HG02840 (cell line): ENCODE measurements around the gene ZBTB20.

Experiments used
- ATAC-seq: cut with Tn5 transposase; IDR thresholded peaks from one replicate; pipeline ENCODE4 v1.9.1; 2021; ENCODE audit warnings: mild to moderate bottlenecking, moderate library complexity, moderate number of reproducible peaks; ENCODE audit not compliant: unreplicated experiment, low FRiP score

Gene ZBTB20

DNA sequence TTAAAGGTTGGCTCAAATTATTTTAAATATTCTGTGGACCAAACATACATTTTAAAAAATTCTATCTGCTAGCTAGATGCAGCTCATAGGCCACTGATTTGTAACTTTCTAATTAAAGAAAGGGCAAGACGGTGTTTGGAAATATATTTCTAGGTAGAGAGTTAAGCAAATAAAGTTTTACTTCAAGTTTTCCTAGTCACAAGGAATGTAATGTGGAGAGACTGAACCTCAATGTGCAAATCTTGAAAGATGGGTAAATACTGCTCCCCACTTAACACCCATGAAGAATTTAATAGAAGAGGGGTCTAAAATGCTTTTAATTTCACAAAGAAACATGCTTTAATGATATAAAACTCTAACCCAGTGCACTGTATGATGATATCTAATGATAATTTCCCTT is 678.0 kb downstream of the ZBTB20 start:
- ATAC-seq, result no peak

DNA sequence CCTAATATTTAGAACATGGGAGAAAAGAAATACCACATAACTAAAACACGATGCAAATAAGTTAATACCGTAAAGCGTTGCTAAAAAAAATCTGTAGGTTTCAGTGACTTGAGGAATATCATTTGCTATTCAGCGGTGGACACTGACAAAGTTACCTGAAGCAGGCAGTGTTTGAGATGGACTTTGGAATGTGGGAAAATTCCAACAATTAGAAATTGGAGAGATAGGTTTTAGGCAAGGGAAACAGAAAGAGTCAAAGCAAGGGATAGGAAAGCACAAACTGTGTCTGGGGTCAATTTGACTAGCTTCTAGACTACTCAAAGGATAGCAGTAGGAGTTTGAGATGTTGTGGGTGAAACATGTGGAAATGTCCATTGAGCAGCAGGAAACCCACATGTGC is 680.3 kb downstream of the ZBTB20 start:
- no peak for ATAC-seq

DNA sequence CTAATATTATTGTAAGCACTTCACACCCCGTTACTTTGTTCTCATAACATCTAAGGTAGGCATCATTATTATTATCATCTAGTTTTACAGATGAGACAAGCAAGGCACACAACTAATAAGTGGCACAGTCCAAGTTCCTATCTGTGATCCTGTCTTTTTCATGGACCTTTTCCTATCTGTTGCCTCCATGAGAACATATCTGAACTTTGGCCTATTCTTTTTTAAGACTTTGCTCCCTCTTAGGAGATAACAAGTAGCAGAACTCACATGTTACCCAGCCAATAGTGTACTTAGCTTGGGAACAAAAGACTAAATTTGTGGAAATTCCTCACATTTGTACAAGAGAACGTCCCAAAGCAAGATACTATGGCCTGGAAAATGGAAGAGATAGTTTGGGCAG is 680.8 kb downstream of the ZBTB20 start:
- no peak for ATAC-seq

DNA sequence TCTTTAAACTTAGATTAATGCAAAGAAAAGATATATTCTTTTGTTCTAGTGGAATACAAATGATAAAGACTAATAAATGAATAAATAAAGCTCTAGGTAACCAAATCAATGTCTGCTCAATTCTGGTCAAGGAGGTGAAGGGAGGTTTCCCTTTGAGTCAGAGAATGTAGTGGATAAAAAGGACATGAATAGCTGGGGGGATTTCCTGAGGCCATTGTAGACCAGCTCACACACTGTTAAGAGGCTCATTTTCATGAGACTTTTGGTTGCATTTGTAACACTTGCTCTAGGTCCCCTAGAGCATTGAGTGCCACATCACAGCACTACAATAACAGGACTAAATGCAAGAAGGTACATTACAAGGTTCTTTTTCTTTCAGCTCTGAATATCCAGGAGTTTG is 682.5 kb downstream of the ZBTB20 start:
- ATAC-seq, result peak; percentile 96

DNA sequence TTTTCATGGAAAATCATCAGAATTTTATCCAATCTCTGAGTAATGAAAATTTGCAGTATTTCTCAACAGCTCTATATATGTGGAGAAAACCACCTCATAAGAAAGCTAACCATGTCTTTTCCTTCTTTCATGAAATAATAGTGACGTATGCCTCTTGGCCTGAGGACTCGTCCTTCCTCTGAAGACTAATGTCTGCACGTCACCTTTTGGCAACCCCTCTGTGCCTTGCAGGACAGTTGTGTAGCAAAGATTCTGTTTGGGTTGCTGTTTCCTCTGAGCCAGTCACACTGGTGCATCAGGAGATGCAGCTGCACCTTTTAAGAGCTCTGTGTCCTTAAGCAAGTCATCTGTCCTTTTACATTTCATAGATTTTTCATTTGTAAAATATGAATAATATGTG is 684.3 kb downstream of the ZBTB20 start:
- ATAC-seq, result no peak

DNA sequence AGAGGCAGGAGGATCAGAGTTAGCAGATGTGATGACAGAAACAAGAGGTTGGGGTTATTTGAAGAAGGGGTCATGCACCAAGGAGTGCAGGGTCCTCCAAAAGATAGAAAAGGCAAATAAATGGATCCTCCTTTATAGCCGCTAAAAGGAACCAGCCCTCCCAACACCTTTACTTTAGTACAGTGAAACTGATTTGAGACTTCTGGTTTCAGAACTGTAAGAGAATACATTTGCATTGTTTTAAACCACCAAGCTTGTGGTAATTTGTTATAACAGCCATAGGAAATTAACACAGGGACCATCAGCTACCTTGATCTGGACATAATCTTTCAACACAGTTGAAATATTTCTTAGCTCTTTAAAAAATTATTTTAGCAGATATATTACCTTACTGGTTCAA is 686.6 kb downstream of the ZBTB20 start:
- ATAC-seq, result no peak

DNA sequence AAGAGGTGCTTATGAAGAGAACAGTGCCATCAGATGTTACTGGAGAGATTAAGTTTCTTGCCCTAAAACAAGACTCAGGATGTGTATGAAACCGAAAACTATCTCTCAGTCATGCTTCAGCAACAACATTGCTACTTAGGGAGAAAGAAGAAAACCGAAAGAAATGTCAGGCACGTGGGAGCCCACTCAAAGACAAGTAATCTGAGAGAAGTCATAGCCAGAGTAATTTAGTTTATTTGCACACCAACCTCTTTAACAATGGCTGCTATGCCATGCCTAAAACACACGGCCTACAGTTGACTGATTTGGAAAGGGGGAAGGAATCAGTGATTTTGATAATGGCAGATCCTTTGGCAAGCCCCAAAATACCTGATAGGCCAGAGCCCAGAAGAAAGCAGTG is 690.3 kb downstream of the ZBTB20 start:
- peak; percentile 69 for ATAC-seq

DNA sequence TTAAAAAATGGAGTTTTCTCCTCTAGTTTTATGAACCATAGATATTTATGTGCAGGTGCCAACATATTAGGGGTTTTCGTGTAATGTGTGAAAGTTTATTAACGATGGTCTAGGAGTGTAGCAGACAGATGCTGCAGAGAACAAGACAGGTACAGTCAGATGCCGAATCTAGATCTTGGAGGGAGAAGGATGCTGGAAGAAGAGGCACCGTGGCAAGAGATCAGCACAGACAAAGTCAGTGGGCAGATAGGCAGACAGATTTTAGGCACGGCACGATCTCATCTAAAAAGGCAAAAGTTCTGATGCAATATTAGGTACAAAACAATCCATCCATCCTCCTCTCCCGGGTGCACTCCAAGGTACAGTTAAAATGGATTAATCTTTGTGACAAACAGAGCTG is 691.7 kb downstream of the ZBTB20 start:
- ATAC-seq, result no peak

DNA sequence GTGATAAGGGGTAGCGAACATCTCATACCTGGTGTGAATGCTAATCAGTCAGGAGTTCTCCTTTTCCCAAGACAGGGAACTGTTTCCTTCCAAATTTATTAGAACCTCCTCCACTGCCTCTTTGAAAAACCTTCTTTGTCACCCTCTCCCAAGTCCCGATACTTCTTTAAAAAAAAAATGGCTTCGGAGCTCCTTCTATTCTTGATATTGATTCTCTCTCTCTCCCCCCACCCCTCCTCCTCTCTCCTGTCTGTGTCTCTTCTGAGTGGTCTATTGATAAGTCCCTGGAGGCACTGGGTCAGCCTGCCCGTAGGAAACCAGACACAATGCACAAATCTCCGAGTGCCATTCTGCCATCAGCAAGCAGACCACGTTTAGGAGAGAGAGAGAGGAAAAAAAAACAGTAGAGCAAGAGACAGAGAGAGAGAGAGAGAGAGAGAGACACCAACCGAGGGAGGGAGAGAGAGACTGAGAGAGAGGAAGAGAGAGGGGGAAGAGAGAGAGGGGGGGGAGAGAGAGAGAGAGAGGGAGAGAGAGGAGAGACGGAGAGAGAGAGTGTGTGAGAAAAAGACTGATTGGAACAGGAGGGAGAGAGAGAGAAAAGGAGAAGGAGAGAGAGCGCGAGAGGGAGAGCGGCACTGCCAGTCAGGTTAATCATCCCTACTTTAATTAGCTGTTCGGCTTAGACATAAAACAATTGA is 692.4 kb downstream of the ZBTB20 start:
- no peak for ATAC-seq

DNA sequence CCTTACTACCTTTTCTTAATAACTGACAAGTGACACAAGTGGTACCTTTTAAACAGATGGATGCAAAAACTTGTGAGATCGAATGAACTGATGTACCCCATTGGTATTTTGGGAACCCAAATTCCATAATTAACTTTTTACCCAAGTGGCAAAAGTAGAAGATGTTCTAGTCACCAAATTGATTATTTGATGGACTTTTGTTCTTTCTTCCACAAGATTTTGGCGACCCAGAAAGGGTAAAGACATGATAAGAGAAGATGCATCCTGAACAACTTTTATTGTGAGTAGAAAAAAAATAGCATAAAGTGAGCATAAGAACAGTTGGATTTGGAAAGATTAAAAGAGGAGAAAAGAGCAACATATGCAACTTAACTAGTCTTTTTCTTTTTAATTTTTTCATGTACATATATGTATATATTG is 693.7 kb downstream of the ZBTB20 start:
- no peak for ATAC-seq

DNA sequence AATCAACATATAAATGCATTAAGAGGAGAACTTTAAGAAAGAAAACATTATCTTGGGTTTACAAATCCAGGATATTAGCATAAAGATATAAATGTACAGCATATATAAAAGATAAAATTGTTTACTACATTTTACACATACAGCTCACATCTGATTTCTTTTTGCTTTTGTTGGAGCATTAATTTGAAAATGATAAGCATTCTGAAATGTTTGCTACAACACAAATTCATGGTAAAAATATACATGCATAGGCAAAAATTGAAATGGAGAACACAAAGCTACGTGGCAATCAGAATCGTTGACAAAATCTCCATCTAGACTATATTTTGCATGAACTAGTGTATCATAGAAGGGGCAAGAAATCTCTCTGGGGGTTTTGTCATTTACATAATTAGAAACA is 694.2 kb downstream of the ZBTB20 start:
- ATAC-seq, result no peak

DNA sequence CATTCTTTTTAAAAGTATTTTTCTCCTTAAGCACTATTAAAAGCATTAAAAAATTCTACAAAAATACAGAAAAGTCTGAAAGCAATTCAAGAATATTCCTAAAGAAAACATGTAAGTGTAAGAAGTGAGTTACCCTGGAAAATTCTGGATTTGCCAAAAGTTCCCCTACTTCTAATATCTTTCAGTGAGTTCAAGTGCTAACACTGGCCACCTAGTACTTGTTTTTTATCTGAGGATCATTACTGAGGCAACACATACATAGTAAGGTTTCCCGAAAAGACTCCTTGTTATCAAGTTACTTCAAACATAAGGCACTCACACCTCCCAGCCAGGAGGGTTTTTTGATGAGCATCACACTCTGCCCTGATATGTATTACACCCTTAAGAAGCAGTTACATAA is 694.8 kb downstream of the ZBTB20 start:
- no peak for ATAC-seq

DNA sequence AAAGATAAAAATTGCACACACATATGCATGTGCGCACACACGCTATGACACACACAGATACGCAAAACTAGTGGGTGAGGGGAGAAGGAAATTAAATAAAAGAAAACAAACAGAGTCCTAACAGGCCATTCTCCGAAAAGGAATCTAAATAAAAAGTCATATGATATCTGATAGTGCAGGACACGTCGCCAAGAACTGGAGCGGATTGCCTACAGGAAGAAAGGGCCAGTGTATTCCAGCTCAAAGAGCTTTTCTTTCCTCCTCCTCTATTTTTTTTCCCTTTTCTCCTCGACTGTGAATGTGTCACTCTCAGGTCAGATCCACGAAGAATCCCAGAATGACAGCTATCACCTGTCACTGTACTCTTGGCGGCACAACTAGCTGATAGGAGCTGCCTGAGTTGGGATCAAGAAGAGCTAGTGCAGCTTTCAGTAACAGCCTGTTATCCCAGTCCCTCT is 695.5 kb downstream of the ZBTB20 start:
- no peak for ATAC-seq

DNA sequence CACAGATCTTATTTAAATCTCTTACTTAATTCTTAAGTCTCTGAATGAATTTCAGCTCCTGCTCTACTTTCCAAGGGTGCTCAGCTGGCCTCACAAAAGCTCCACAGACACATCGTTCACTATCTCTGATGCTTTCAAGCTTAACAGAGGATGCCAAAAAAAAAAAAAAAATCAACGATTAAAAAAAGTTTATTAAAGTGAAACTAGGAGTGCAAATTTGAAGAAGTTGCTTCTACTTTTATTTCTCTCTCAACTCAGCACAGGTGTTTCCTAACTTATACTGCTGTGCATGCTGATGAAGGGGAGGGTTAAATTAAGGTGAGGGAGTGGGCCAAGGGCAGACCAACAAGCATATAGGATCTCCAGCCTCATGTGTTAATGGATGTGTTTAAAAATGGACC is 696.0 kb downstream of the ZBTB20 start:
- ATAC-seq, result no peak

DNA sequence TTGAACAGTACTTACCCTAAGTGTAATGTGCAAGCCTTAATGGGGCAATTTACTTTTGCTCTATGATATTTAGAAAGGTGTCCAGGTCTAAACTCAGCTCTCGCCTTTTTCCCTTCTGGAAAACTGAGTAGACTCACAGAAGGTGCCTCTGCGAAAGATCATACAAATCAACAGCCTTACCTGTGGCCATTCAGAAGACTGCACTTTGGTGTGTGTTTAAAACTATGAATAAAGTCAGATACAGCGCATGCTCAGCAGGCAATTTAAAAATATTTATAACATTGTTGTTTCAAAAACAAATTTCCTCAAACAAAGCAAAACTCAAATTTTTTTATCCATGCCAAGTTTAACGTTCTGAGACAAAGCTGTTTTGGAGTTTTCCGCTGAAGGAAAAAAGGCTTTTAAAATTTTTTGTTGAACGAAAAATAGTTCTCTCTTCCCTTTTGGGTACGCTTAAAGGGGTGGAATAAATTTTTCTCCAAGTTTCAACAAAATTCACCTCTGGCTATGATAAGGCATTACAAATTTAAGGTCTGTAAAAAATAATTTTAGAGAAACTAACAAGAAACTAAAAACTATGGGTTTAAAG is 697.0 kb downstream of the ZBTB20 start:
- no peak for ATAC-seq

DNA sequence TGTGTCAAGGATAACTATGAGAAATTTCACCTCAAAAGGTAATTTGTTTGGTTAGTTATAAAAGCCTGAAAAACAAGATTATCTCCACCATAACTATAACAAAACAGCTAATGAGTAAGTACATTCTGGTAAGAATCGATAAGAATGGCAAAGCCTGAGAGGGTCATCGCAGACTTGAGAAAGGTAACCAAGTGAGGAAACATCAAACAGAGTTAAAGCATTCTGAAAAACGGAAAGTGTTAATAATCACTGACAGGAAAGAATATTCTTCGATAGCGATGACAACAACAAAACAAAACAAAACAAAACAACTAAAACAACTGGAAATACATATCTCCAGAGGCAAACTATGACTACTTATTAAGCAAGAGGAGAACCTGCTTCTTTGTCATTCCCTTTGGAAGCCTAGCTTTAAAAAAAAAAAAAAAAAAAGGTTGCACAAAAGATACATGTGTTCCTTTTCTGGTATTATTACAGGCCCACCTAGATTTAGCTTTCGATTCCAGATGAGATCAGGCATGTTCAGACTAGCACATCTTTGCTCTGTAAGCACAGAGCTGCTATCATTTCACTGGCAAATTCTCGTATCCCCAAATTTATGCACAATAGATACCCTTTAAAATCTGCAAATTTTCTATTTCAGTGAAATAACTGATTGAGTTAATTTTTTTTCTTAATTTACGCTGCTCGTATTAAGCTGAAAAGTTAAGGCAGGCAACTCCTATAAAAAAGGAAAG is 697.6 kb downstream of the ZBTB20 start:
- no peak for ATAC-seq

DNA sequence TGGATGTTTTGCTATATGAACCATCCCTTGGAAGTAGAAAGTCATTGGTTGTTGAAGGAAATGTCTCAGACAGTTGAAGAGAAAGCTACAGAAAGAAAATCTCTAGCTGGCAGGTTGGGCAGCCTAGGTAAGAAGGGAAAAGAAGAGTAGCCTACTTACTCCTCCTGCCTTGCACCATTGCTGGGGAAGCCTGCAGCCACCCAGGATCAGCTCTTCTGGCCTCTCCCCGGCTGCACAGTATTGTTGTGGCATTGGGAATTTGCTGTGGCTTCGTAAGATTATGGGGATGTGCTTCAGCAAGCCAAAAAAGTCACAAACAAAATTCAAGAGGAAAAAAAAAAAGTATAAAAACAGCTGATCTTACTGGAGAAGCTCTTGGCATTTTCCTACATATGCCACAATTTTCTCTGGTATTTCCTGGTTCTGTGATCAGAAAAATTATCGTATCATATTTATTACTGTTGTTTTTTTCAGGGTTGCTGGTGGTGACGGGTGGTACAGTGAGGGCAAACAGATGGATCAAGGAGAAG is 699.1 kb downstream of the ZBTB20 start:
- ATAC-seq, result no peak

DNA sequence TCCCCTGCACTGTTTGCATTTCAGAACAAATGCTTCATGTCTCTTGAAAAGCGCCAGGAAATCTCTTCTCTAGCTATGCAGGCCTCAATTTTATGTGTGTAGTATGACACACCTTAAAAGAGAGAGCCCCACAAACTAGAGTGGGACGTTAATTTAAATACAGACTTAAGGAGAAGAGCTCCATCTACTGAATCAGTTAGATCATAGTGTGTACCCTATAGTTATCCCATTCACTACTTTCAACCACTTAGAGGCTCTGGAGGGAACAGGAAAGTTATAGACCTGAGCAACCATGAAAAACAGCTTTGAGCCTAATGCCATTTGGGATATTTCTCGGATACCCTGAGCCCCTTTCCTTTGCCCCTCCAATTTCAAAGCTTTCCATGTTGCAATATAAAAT is 699.5 kb downstream of the ZBTB20 start:
- ATAC-seq, result no peak

DNA sequence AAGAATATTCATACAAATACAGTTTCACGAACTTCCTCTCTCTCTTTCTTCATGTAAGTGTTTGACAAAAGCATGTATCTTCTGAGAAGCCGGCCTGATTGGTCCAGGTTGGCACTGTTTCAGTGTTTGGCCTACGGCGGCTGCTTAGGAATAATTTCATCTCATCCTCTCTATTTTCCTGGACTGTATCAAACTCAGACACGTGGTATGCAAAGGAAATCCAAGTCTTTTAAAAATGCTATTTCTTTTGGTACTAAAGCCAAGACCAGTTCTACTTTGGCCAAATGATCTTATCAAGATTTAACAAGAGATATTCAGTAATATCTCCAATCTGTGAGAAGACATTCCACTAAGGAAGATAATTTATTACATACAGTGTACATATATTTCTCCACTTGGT is 700.5 kb downstream of the ZBTB20 start:
- no peak for ATAC-seq

DNA sequence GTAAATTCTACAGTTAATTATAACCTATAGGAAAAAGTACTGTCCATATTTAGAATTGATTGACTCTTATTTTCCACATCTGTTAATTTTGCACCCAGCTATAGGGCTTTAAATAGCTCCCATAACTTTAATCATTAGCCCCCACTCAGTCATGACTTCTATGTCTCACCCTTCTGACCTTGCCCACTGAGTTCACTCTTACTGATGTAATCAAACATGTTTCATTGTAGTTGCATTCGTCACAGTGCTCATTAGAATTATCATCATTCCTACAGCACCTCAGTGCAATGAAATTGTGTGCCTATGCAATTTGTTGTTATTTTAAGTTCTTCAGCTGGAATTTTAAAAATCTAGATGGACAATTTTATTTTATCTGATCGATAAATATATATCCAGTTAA is 701.9 kb downstream of the ZBTB20 start:
- ATAC-seq, result no peak

DNA sequence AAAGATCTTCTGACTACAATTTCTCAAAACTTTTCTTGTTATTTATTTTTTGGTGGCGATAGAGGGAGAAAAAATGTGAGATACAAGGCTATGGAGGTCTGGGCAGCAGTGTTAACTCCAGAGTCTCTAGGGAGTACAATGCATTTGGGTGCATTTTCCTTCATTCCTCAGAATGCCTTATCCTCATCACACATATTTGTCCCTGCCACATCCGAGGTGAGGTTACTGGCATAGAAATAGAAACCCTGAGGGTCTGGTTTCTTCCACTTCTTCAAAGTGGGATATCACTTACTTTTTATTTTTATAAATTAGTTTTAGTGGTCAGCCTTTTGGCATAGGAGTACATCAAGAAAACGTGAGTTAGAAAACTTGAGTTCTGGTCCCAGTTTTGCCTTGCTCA is 702.9 kb downstream of the ZBTB20 start:
- no peak for ATAC-seq

DNA sequence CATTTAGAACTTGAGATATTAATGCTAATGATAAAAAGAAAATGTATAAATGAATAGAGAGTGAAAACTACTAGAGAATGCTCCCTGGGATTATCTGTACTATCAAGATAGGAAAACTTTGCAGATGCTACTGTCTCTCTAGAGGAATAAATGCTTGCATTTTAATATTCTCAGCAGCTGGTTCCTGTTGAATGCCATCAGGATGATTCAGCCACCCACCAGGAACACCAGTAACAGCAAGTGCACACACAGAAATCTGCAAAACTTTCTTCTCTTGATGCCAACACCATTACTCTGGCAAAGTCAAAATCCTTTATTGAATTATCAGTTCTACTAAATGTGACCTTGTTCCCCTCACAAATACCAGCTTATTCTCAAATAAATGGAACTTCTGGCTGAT is 704.8 kb downstream of the ZBTB20 start:
- no peak for ATAC-seq
